Heart right ventricle (tissue), 16 donors: Measurements from ENCODE around the gene GMDS. TPM values are rescaled to one million over a fixed set of nuclear protein-coding genes. Genes with fewer than 3 reads are reported as not detected.

Experiments
- ATAC-seq, 8 donors: fragments of 200-7000 bp; cut with Tn5 transposase; one replicate each; pipeline ENCODE4 v1.9.1; 2020; ENCODE audit warnings: mild to moderate bottlenecking in 8 of 8, moderate library complexity in 8 of 8, moderate number of reproducible peaks in 1 of 8
- DNase-seq, 2 donors: peaks; one replicate each; pipeline ENCODE4 v3.0.0-alpha.2; 2020
- H3K27ac ChIP-seq, 10 donors: fragments of 200-600 bp; sonication (generic) in 2 of 10; one replicate each; pipeline versions ENCODE4 v1.5.0 to v1.8.0; 2020 to 2022; ENCODE audit warnings: mild to moderate bottlenecking in 3 of 10
- H3K27me3 ChIP-seq, 7 donors: fragments of 200-600 bp; one replicate each; pipeline ENCODE4 v1.8.0; 2021 to 2022; ENCODE audit warnings: mild to moderate bottlenecking in 2 of 7
- H3K36me3 ChIP-seq, 9 donors: fragments of 200-600 bp; sonication (generic) in 1 of 9; one replicate each; pipeline versions ENCODE4 v1.5.0 to v1.8.0; 2020 to 2022; ENCODE audit warnings: mild to moderate bottlenecking in 2 of 9
- H3K4me1 ChIP-seq, 9 donors: fragments of 200-600 bp; sonication (generic) in 1 of 9; one replicate each; pipeline versions ENCODE4 v1.5.0 to v1.8.0; 2020 to 2022; ENCODE audit warnings: mild to moderate bottlenecking in 4 of 9
- H3K4me3 ChIP-seq, 10 donors: fragments of 200-600 bp; sonication (generic) in 2 of 10; one replicate each; pipeline versions ENCODE4 v1.5.0 to v1.8.0; 2020 to 2022; ENCODE audit warnings: mild to moderate bottlenecking in 7 of 10, moderate library complexity in 2 of 10
- H3K9me3 ChIP-seq, 11 donors: fragments of 200-600 bp in 10 of 11; sonication (generic) in 2 of 11; one replicate each; pipeline versions ENCODE4 v1.5.0 to v1.8.0; 2013 to 2022; ENCODE audit warnings: mild to moderate bottlenecking in 2 of 11, control low read depth in 1 of 11, moderate library complexity in 1 of 11
- CTCF ChIP-seq, 9 donors: fragments of 200-600 bp; sonication (generic) in 2 of 9; IDR thresholded peaks; one replicate each; pipeline versions ENCODE4 v1.5.0 to v1.8.0; 2021 to 2022; ENCODE audit warnings: antibody characterized with exemption in 9 of 9, mild to moderate bottlenecking in 5 of 9, moderate library complexity in 1 of 9
- WGBS, 2 donors: extraction: QIAGEN DNeasy Blood & Tissue Kit; methylation state at CpG; one replicate each; pipeline ENCODE4 v1.1.7; 2013; ENCODE audit warnings: inconsistent platforms in 1 of 2; 5-methylcytosine and 5-hydroxymethylcytosine counted together
- intact Hi-C, 10 donors: fragments of 100-400 bp; cut with DNase I; formaldehyde crosslinking; loops; one replicate each; pipeline versions ENCODE4 v1.11.1 to v1.14.2; 2022
- polyA plus RNA-seq, 2 donors: library from polyadenylated mRNA; stranded (reverse); fragments of 200-250 nt; gene quantifications; one replicate each; pipeline ENCODE4 v1.2.3, GENCODE V29; 2013
- total RNA-seq, 10 donors: library from RNA; stranded (reverse); fragmentation: NEBNext Ultra II Directional in 3 of 10; extraction: Animal tissue kit (Norgen Biotek cat#: 25700) in 3 of 10; gene quantifications; one replicate each; pipeline versions ENCODE4 v1.2.1 to v1.2.4, GENCODE V29; 2021 to 2023
- donor health status: Arrhythmogenic right ventricular cardiomyopathy.
- donor health status: ischemic (EF 13 %, LVEDD 7.1; RV severe dilation, severe dysfunction).
- donor health status: healthy with polysubstance abuse.
- donor health status: DM: no; HTN: yes; CAD: no.
- donor health status: DM: no; HTN: no; CAD: no.
- donor health status: ischemic (EF 25% LVEDD 6.9; RV normal size, moderate dysfunction).
- donor health status: ischemic (EF 25% LVEDD 5.7; RV mildly dilated, moderate dysfunction).
- donor health status: healthy.
- donor health status: DM: yes; HTN: yes; CAD: no.
- donor health status: Ischemic cardiomyopathy.
- donor health status: ischemic (EF 35%, LVEDD 5.7; RV mildly dilated, moderate dysfunction).
- donor health status: nonischemic (EF 11% LVEDD 7.7; RV severe dilation, severe dysfunction).
- donor health status: DM: yes; HTN: yes; CAD: no.
- donor health status: PGD.
- donor health status: ischemic (EF 29% LVEDD 5.4; RV normal size, mild dysfunction).
- donor health status: nonischemic (EF 23%, LVEDD 6.1; RV moderate dilation, normal function).

The GMDS gene
- total and polyA plus RNA-seq, 12 donors = 5.0 to 10.6 (median 6.9) TPM

GRCh38 chr6:2179241-2179640 lies 66.2 kb downstream of the GMDS start:
- Histone ChIP-seq H3K4me1 (no peaks in the 10 kb centered on the region), H3K4me3 (no peak overlapping the region), H3K27ac (no peak overlapping the region), H3K9me3 (peaks cover 0 to 12% (median 0%) of the 10 kb centered on the region in 11 donors), H3K27me3 (no peaks in the 10 kb centered on the region), H3K36me3 (no peaks in the 10 kb centered on the region)
- no peak for TF ChIP-seq CTCF (IDR thresholded peaks at IDR 0.05)
- no peak for DNase-seq
- intact Hi-C loops = no loop called here
- ATAC-seq = no peak
- 61 to 88% methylated on average over 1 of the region's 1 CpG for WGBS, 2 donors

DNA sequence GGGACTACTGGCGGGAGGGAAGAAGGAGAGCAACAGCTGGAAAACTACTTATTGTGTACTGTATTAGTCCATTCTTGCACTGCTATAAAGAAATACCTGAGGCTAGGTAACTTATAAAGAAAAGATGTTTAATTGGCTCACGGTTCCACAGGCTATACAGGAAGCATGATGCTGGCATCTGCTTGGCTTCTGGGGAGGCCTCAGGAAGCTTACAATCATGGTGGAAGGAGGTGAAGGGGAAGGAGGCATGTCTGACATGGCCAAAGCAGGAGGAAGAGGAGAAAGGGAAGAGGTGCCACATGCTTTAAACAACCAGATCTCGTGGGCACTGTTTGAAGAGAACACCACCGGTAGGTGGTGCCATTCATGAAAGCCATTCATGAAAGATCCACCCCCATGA lies 67.3 kb downstream of the GMDS start:
- H3K27me3 ChIP-seq = no peaks in the 10 kb centered on the region
- DNase-seq (no peak), ATAC-seq (no peak)
- 97 to 98% methylated on average over 4 of the region's 4 CpGs for WGBS, 2 donors
- H3K4me1 ChIP-seq = no peaks in the 10 kb centered on the region
- no peak for TF ChIP-seq CTCF (IDR thresholded peaks at IDR 0.05)
- intact Hi-C loops = no loop called here
- H3K4me3 ChIP-seq = no peak overlapping the region
- H3K36me3 ChIP-seq = no peaks in the 10 kb centered on the region
- H3K9me3 ChIP-seq = peaks cover 0 to 12% (median 0%) of the 10 kb centered on the region in 11 donors
- no peak overlapping the region for H3K27ac ChIP-seq

DNA sequence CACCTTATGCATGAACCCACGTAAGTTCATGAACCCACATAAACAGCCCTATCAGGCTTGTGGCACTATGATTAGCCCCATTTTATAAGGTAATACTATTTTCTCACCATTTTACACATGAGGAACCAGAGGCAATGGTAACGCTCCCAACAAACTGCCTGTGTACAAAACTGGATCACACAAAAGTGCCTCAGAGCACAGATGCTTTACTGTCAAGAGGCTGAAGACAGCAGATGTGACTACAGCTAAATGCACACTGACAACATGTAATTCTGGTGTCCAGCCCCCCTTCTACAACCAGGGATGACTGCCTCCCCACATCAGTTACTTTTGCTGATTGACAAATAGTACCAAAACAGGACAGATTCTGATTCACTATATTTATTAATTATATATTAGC lies 69.6 kb downstream of the GMDS start:
- H3K9me3 ChIP-seq = peaks cover 0 to 12% (median 0%) of the 10 kb centered on the region in 11 donors
- H3K27ac ChIP-seq = no peak overlapping the region
- H3K36me3 ChIP-seq = no peaks in the 10 kb centered on the region
- ATAC-seq (no peak), DNase-seq (no peak)
- TF ChIP-seq CTCF (IDR thresholded peaks at IDR 0.05) = no peak
- peaks cover 0 to 5% (median 0%) of the 10 kb centered on the region in 9 donors for H3K4me1 ChIP-seq
- WGBS, 2 donors = 94 to 96% methylated on average over 2 of the region's 2 CpGs
- no peak overlapping the region for H3K4me3 ChIP-seq
- H3K27me3 ChIP-seq = no peaks in the 10 kb centered on the region
- intact Hi-C loops = no loop called here

DNA sequence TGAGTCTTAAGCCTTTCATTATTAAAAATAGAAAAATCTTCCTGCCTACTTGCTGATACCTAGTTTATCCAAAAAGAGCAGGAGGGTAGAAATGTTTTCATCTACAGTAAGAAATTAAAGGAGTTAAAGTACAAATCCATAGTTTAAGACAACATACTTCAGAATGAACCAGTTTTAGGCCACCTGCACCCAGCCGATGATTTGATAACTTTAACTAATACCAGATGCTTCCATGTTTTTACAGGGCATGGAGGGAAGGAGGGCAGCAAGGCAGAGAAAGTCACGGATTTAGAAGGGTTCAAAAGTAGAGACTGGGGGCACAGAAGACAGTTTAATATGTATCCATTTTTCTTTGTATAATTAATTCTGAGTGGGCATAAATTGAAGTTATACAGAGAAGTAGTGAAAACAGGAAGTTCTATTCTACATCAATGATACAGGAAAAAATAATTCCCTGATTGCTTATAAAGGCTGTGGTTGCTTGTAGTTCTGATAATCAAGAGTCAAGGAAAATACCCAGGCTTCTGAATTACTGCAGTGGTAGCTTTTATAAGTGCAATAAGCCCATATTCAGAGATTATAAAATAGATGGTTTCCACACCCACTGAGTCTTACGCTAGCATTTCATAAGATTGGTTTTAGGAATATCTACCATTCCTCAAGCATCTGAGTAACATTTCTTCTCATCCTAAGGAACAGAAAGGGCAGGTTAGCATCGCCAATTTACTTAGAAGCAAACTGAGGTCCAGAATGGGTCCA lies 72.0 kb downstream of the GMDS start:
- 83 to 89% methylated on average over 4 of the region's 4 CpGs for WGBS, 2 donors
- Histone ChIP-seq H3K4me3 (no peak overlapping the region), H3K27me3 (no peaks in the 10 kb centered on the region), H3K9me3 (peaks cover 0 to 9% (median 0%) of the 10 kb centered on the region in 11 donors), H3K4me1 (peaks cover 0 to 5% (median 0%) of the 10 kb centered on the region in 9 donors), H3K27ac (no peak overlapping the region), H3K36me3 (no peaks in the 10 kb centered on the region)
- intact Hi-C loops = no loop called here
- DNase-seq (no peak), ATAC-seq (no peak)
- TF ChIP-seq CTCF (IDR thresholded peaks at IDR 0.05) = no peak
